Measurements from ENCODE around the gene RASGRP4. TPM values are rescaled to one million over a fixed set of nuclear protein-coding genes. Genes with fewer than 3 reads are reported as not detected.

Gene RASGRP4
- total RNA-seq, 1 donor from 2014 or later: not detected

- no peak overlapping the region for H3K27ac ChIP-seq (ENCODE audit: low read depth, low read length)
Observed at GRCh38 chr19:38425222-38425809, 703 bp downstream of the RASGRP4 start.

GRCh38 chr19:38424272-38424671 is 1.7 kb downstream of the RASGRP4 start:
- no peak overlapping the region for H3K4me3 Mint-ChIP-seq (ENCODE audit: unreplicated experiment)
- Histone ChIP-seq H3K27ac (ENCODE audit: low read depth, low read length) (no peak overlapping the region), H2AFZ (ENCODE audit: low read depth, low read length) (no peak overlapping the region), H3K4me2 (ENCODE audit: low read length) (no peak overlapping the region), H3K4me3 (ENCODE audit: insufficient read depth, low read depth, low read length) (no peak overlapping the region), H3K9me3 (ENCODE audit: insufficient read depth, low read depth, low read length) (no peaks in the 10 kb centered on the region), H3K79me2 (ENCODE audit: insufficient read depth, low read length) (no peaks in the 10 kb centered on the region), H3K9ac (ENCODE audit: low read length) (no peak overlapping the region), H3K27me3 (ENCODE audit: insufficient read depth, low read length) (peaks cover 9% of the 10 kb centered on the region), H4K20me1 (ENCODE audit: insufficient read depth, low read length) (no peaks in the 10 kb centered on the region), H3K36me3 (ENCODE audit: insufficient read depth, low read length) (no peaks in the 10 kb centered on the region), H3K4me1 (ENCODE audit: insufficient read depth, low read length) (no peaks in the 10 kb centered on the region)
- peaks cover 21% of the 10 kb centered on the region for H3K27me3 Mint-ChIP-seq (ENCODE audit: low read depth, unreplicated experiment)
- DNase-seq (ENCODE audit: low read depth) (no peak), FAIRE-seq (no peak)
- no peak overlapping the region for H3K27ac Mint-ChIP-seq (ENCODE audit: unreplicated experiment)
- H3K9me3 Mint-ChIP-seq (ENCODE audit: unreplicated experiment): no peaks in the 10 kb centered on the region
- TF ChIP-seq EZH2 (IDR thresholded peaks at IDR 0.05; ENCODE audit: insufficient read depth, low read length) (no peak), CTCF (IDR thresholded peaks at IDR 0.05; ENCODE audit: insufficient read depth, low read depth, low read length) (no peak)
- H3K4me1 Mint-ChIP-seq (ENCODE audit: low read depth, unreplicated experiment): peaks cover 1% of the 10 kb centered on the region
- peaks cover 2% of the 10 kb centered on the region for H3K36me3 Mint-ChIP-seq (ENCODE audit: low read depth, unreplicated experiment)

More at GRCh38 chr19:38425222-38425809, 703 bp downstream of the RASGRP4 start:
- no peak for DNase-seq (ENCODE audit: low read depth)
- Histone ChIP-seq H2AFZ (ENCODE audit: low read depth, low read length) (no peak overlapping the region), H3K9ac (ENCODE audit: low read length) (no peak overlapping the region), H4K20me1 (ENCODE audit: insufficient read depth, low read length) (no peaks in the 10 kb centered on the region), H3K4me2 (ENCODE audit: low read length) (no peak overlapping the region), H3K36me3 (ENCODE audit: insufficient read depth, low read length) (no peaks in the 10 kb centered on the region), H3K27me3 (ENCODE audit: insufficient read depth, low read length) (peaks cover 9% of the 10 kb centered on the region), H3K79me2 (ENCODE audit: insufficient read depth, low read length) (no peaks in the 10 kb centered on the region), H3K9me3 (ENCODE audit: insufficient read depth, low read depth, low read length) (no peaks in the 10 kb centered on the region), H3K4me3 (ENCODE audit: insufficient read depth, low read depth, low read length) (no peak overlapping the region), H3K4me1 (ENCODE audit: insufficient read depth, low read length) (no peaks in the 10 kb centered on the region)
- FAIRE-seq: no peak
- no peaks in the 10 kb centered on the region for H3K9me3 Mint-ChIP-seq (ENCODE audit: unreplicated experiment)
- TF ChIP-seq EZH2 (IDR thresholded peaks at IDR 0.05; ENCODE audit: insufficient read depth, low read length) (no peak), CTCF (IDR thresholded peaks at IDR 0.05; ENCODE audit: insufficient read depth, low read depth, low read length) (no peak)
- H3K36me3 Mint-ChIP-seq (ENCODE audit: low read depth, unreplicated experiment): peaks cover 2% of the 10 kb centered on the region
- H3K27me3 Mint-ChIP-seq (ENCODE audit: low read depth, unreplicated experiment): peaks cover 18% of the 10 kb centered on the region
- no peak overlapping the region for H3K27ac Mint-ChIP-seq (ENCODE audit: unreplicated experiment)
- no peak overlapping the region for H3K4me3 Mint-ChIP-seq (ENCODE audit: unreplicated experiment)
- peaks cover 1% of the 10 kb centered on the region for H3K4me1 Mint-ChIP-seq (ENCODE audit: low read depth, unreplicated experiment)

GRCh38 chr19:38422438-38422837 is 3.6 kb downstream of the RASGRP4 start:
- Histone ChIP-seq H3K4me2 (ENCODE audit: low read length) (no peak overlapping the region), H3K4me3 (ENCODE audit: insufficient read depth, low read depth, low read length) (no peak overlapping the region), H3K79me2 (ENCODE audit: insufficient read depth, low read length) (no peaks in the 10 kb centered on the region), H4K20me1 (ENCODE audit: insufficient read depth, low read length) (no peaks in the 10 kb centered on the region), H3K27ac (ENCODE audit: low read depth, low read length) (no peak overlapping the region), H3K36me3 (ENCODE audit: insufficient read depth, low read length) (no peaks in the 10 kb centered on the region), H3K9ac (ENCODE audit: low read length) (no peak overlapping the region), H3K9me3 (ENCODE audit: insufficient read depth, low read depth, low read length) (no peaks in the 10 kb centered on the region), H2AFZ (ENCODE audit: low read depth, low read length) (no peak overlapping the region), H3K27me3 (ENCODE audit: insufficient read depth, low read length) (peaks cover 20% of the 10 kb centered on the region), H3K4me1 (ENCODE audit: insufficient read depth, low read length) (no peaks in the 10 kb centered on the region)
- Mint-ChIP-seq H3K9me3 (ENCODE audit: unreplicated experiment) (no peaks in the 10 kb centered on the region), H3K4me1 (ENCODE audit: low read depth, unreplicated experiment) (peaks cover 1% of the 10 kb centered on the region), H3K4me3 (ENCODE audit: unreplicated experiment) (no peak overlapping the region), H3K27ac (ENCODE audit: unreplicated experiment) (no peak overlapping the region), H3K27me3 (ENCODE audit: low read depth, unreplicated experiment) (peaks cover 31% of the 10 kb centered on the region), H3K36me3 (ENCODE audit: low read depth, unreplicated experiment) (peaks cover 2% of the 10 kb centered on the region)
- TF ChIP-seq EZH2 (IDR thresholded peaks at IDR 0.05; ENCODE audit: insufficient read depth, low read length): no peak
- DNase-seq (ENCODE audit: low read depth) (no peak), FAIRE-seq (no peak)
